Neural cell (in vitro differentiated cells): ENCODE data around the gene AKIRIN1. TPM values are rescaled to one million over a fixed set of nuclear protein-coding genes. Genes with fewer than 3 reads are reported as not detected.

Experiments
- H2AFZ ChIP-seq: fragments of 200-600, 300-800 bp; sonication (generic), shearing (Covaris generic); 2 replicates; pipeline ENCODE4 v1.6.0; 2014; ENCODE audit warnings: low read depth, mild to moderate bottlenecking, antibody characterized with exemption, low read length, moderate library complexity
- H3F3A ChIP-seq: fragments of 200-600 bp; shearing (Covaris generic); 2 replicates; pipeline ENCODE4 v1.6.1; 2016; ENCODE audit warnings: mild to moderate bottlenecking, moderate library complexity, mixed read lengths, antibody characterized with exemption, low read length; ENCODE audit not compliant: insufficient read depth, poor library complexity, severe bottlenecking
- H3K27ac ChIP-seq: fragments of 200-600, 300-800 bp; sonication (generic), shearing (Covaris generic); 2 replicates; pipeline ENCODE4 v1.5.1; 2014; ENCODE audit warnings: mild to moderate bottlenecking, low read length, moderate library complexity
- H3K27me3 ChIP-seq: fragments of 300-800, 200-600 bp; sonication (generic), shearing (Covaris generic); 2 replicates; pipeline ENCODE4 v1.6.0; 2014; ENCODE audit warnings: mild to moderate bottlenecking, low read depth, low read length, moderate library complexity; ENCODE audit not compliant: insufficient read depth
- H3K36me3 ChIP-seq: fragments of 300-800, 200-600 bp; sonication (generic), shearing (Covaris generic); 2 replicates; pipeline ENCODE4 v1.5.1; 2014; ENCODE audit warnings: mild to moderate bottlenecking, antibody characterized with exemption, low read length, moderate library complexity; ENCODE audit not compliant: insufficient read depth
- H3K4me2 ChIP-seq: fragments of 300-800, 200-600 bp; sonication (generic), shearing (Covaris generic); 2 replicates; pipeline ENCODE4 v1.6.0; 2014; ENCODE audit warnings: mild to moderate bottlenecking, low read length
- H3K4me3 ChIP-seq: fragments of 300-800, 200-600 bp; sonication (generic), shearing (Covaris generic); 2 replicates; pipeline ENCODE4 v1.5.1; 2014; ENCODE audit warnings: mild to moderate bottlenecking, low read length, moderate library complexity
- H3K79me2 ChIP-seq: fragments of 200-600 bp; shearing (Covaris generic); replicated peaks from 2 replicates; pipeline ENCODE4 v1.6.0; 2014; ENCODE audit warnings: mild to moderate bottlenecking, low read length, moderate library complexity; ENCODE audit not compliant: insufficient read depth
- H3K9ac ChIP-seq: fragments of 300-800, 200-600 bp; sonication (generic), shearing (Covaris generic); 2 replicates; pipeline ENCODE4 v1.6.1; 2016; ENCODE audit warnings: mild to moderate bottlenecking, low read length, mixed read lengths
- H3K9me2 ChIP-seq: fragments of 200-600 bp; shearing (Covaris generic); 2 replicates; pipeline ENCODE4 v1.6.1; 2016; ENCODE audit warnings: mild to moderate bottlenecking, low read length, mixed read lengths; ENCODE audit not compliant: insufficient read depth
- H3K9me3 ChIP-seq: fragments of 200-600, 300-800 bp; sonication (generic), shearing (Covaris generic); 2 replicates; pipeline ENCODE4 v1.6.1; 2016; ENCODE audit warnings: mild to moderate bottlenecking, mixed run types, low read length, moderate library complexity, mixed read lengths
- H4K20me1 ChIP-seq: fragments of 200-600 bp; shearing (Covaris generic); 2 replicates; pipeline ENCODE4 v1.6.1; 2016; ENCODE audit warnings: mild to moderate bottlenecking, mixed run types; ENCODE audit not compliant: insufficient read depth
- CTCF ChIP-seq: fragments of 450-650 bp; IDR thresholded peaks from 2 replicates; pipeline ENCODE4 v1.5.1; 2014; ENCODE audit warnings: antibody characterized with exemption, mild to moderate bottlenecking, moderate library complexity; ENCODE audit not compliant: poor library complexity, severe bottlenecking
- EP300 ChIP-seq: fragments of 450-650 bp; conservative IDR thresholded peaks from 2 replicates; pipeline ENCODE4 v1.6.1; 2014; ENCODE audit warnings: antibody characterized with exemption, mild to moderate bottlenecking, moderate library complexity; ENCODE audit not compliant: poor library complexity, severe bottlenecking
- EZH2 ChIP-seq: fragments of 200-600, 300-800 bp; shearing (Covaris generic), sonication (generic); IDR thresholded peaks from 2 replicates; pipeline ENCODE4 v1.6.1; 2014; ENCODE audit warnings: antibody characterized with exemption, low read length, borderline replicate concordance, mild to moderate bottlenecking; ENCODE audit not compliant: insufficient read depth, poor library complexity, severe bottlenecking
- MXI1 ChIP-seq: fragments of 450-650 bp; conservative IDR thresholded peaks from 2 replicates; pipeline ENCODE4 v1.6.1; 2014; ENCODE audit warnings: antibody characterized with exemption, mild to moderate bottlenecking; ENCODE audit not compliant: poor library complexity, severe bottlenecking
- POLR2AphosphoS5 ChIP-seq: IDR thresholded peaks from 2 replicates; pipeline ENCODE4 v1.6.1; 2012
- RAD21 ChIP-seq: fragments of 450-650 bp; conservative IDR thresholded peaks from 2 replicates; pipeline ENCODE4 v1.6.1; 2014; ENCODE audit warnings: antibody characterized with exemption, mild to moderate bottlenecking, moderate library complexity
- SMC3 ChIP-seq: fragments of 450-650 bp; conservative IDR thresholded peaks from 2 replicates; pipeline ENCODE4 v1.6.1; 2014; ENCODE audit warnings: antibody characterized with exemption, mild to moderate bottlenecking, moderate library complexity; ENCODE audit not compliant: poor library complexity
- TAF1 ChIP-seq: IDR thresholded peaks from 2 replicates; pipeline ENCODE4 v1.6.1; 2012; ENCODE audit warnings: low read depth
- polyA plus RNA-seq: library from polyadenylated mRNA; depleted of rRNA; stranded (reverse); fragments of >200 nt; gene quantifications from 2 replicates; pipeline ENCODE4 v1.2.3, GENCODE V29; 2014
- TF ChIP-seq, protein P1 (sequence below): IDR thresholded peaks from 2 replicates; pipeline ENCODE4 v1.6.1; 2012; ENCODE audit warnings: borderline replicate concordance

AKIRIN1 gene
- polyA plus RNA-seq, 1 donor from 2014 or later = 181 TPM

DNA sequence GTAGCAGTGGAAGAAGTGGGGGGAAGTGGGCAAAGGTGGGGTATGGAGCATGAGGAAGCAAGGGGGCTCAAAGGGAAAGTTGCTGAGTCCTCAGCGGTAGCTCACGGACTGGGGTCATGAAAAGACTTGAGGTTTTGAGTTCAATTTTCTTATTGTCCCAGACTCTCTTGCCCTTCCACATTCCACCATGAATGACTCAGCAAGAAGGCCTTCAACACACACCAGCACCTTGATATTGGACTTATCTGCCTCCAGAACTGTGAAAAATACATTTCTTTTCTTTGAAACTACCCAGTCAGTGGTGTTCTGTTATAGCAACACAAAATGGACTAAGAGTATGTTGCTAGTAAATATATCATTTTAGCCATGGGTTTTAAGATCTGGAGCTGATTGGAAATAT lies 32.1 kb upstream of the AKIRIN1 start:
- no peak overlapping the region for H3K4me2 ChIP-seq

DNA sequence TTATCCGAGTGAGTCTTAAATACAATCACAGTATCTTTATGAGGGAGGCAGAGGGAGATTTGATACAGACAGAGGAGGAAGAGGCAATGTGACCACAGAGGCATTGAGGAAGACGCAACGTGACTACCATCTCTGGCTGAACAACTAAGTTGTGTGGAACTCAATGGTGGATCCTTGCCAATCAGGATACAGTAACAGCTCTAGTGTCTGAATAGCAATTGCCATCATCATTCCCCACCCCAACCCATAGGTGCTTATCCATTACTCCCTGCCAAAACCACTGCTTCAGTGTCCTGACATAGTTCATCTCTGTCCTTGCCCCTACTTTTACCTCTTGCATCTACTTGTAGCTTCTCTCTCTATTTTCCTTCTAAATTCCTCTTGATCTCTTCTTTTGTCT lies 29.0 kb upstream of the AKIRIN1 start:
- Histone ChIP-seq H2AFZ (no peak overlapping the region), H3K4me3 (no peak overlapping the region), H3K9ac (no peak overlapping the region), H4K20me1 (no peaks in the 10 kb centered on the region), H3K79me2 (no peaks in the 10 kb centered on the region), H3K4me2 (no peak overlapping the region), H3K27ac (no peak overlapping the region), H3K9me2 (no peaks in the 10 kb centered on the region), H3K27me3 (no peaks in the 10 kb centered on the region), H3K36me3 (no peaks in the 10 kb centered on the region), H3F3A (no peaks in the 10 kb centered on the region), H3K9me3 (no peaks in the 10 kb centered on the region)
- no peak for TF ChIP-seq TAF1

More for the DNA sequence above, 32.1 kb upstream of the AKIRIN1 start:
- Histone ChIP-seq H2AFZ (no peak overlapping the region), H4K20me1 (no peaks in the 10 kb centered on the region), H3K27me3 (no peaks in the 10 kb centered on the region), H3K9ac (no peak overlapping the region), H3K27ac (no peak overlapping the region), H3F3A (no peaks in the 10 kb centered on the region), H3K36me3 (no peaks in the 10 kb centered on the region), H3K4me3 (no peak overlapping the region), H3K79me2 (no peaks in the 10 kb centered on the region), H3K9me3 (no peaks in the 10 kb centered on the region), H3K9me2 (no peaks in the 10 kb centered on the region)
- TF ChIP-seq CTCF (no peak), EZH2 (no peak), POLR2AphosphoS5 (no peak), TAF1 (no peak), SMC3 (no peak)
- TF ChIP-seq, protein P1, sequence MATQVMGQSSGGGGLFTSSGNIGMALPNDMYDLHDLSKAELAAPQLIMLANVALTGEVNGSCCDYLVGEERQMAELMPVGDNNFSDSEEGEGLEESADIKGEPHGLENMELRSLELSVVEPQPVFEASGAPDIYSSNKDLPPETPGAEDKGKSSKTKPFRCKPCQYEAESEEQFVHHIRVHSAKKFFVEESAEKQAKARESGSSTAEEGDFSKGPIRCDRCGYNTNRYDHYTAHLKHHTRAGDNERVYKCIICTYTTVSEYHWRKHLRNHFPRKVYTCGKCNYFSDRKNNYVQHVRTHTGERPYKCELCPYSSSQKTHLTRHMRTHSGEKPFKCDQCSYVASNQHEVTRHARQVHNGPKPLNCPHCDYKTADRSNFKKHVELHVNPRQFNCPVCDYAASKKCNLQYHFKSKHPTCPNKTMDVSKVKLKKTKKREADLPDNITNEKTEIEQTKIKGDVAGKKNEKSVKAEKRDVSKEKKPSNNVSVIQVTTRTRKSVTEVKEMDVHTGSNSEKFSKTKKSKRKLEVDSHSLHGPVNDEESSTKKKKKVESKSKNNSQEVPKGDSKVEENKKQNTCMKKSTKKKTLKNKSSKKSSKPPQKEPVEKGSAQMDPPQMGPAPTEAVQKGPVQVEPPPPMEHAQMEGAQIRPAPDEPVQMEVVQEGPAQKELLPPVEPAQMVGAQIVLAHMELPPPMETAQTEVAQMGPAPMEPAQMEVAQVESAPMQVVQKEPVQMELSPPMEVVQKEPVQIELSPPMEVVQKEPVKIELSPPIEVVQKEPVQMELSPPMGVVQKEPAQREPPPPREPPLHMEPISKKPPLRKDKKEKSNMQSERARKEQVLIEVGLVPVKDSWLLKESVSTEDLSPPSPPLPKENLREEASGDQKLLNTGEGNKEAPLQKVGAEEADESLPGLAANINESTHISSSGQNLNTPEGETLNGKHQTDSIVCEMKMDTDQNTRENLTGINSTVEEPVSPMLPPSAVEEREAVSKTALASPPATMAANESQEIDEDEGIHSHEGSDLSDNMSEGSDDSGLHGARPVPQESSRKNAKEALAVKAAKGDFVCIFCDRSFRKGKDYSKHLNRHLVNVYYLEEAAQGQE = no peak

DNA sequence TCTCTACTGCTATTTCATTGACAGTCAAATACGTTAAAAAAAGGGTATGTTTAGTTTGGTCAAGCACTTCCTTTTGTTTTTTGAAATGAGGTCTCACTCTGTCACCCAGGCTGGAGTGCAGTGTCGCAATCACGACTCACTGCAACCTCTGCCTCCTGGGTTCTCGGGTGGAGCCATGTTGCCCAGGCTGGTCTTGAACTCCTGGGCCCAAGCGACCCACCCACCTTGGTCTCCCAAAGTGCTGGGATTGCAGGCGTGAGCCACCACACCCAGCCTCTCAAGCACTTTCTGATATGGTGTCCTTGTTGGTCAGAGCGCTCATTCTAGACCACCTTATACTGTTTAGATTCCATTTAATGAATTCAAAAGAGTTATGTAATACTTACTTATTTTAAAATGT lies 28.5 kb upstream of the AKIRIN1 start:
- H3K27ac ChIP-seq = no peak overlapping the region
- H3K9ac ChIP-seq = no peak overlapping the region
- H2AFZ ChIP-seq = no peak overlapping the region
- no peaks in the 10 kb centered on the region for H3F3A ChIP-seq
- no peak for TF ChIP-seq POLR2AphosphoS5
- TF ChIP-seq TAF1 = no peak
- no peak for TF ChIP-seq CTCF
- no peak for TF ChIP-seq MXI1
- no peak for TF ChIP-seq SMC3
- TF ChIP-seq EP300 = no peak
- TF ChIP-seq, protein P1 = no peak
- no peak for TF ChIP-seq EZH2
- TF ChIP-seq RAD21 = no peak
- H3K4me2 ChIP-seq = no peak overlapping the region
- no peak overlapping the region for H3K4me3 ChIP-seq
- no peaks in the 10 kb centered on the region for H3K36me3 ChIP-seq
- no peaks in the 10 kb centered on the region for H3K79me2 ChIP-seq
- no peaks in the 10 kb centered on the region for H3K9me2 ChIP-seq
- no peaks in the 10 kb centered on the region for H3K27me3 ChIP-seq
- no peaks in the 10 kb centered on the region for H3K9me3 ChIP-seq
- H4K20me1 ChIP-seq = no peaks in the 10 kb centered on the region
